ENCODE data around the gene MAPK4.

GRCh38 chr18:50726960-50727589 is 167.2 kb downstream of the MAPK4 start:
- no peak for TF ChIP-seq CTCF (IDR thresholded peaks at IDR 0.05)
- TF ChIP-seq POLR2AphosphoS5 (IDR thresholded peaks at IDR 0.05) = no peak

All from breast epithelium (tissue), 3 donors.